HG03060 (cell line): ENCODE results near the gene DHRS7C.

Experiments
- ATAC-seq: cut with Tn5 transposase; IDR thresholded peaks from one replicate; pipeline ENCODE4 v1.9.1; 2021; ENCODE audit warnings: low read depth, moderate number of reproducible peaks; ENCODE audit not compliant: unreplicated experiment

The DHRS7C gene

DNA sequence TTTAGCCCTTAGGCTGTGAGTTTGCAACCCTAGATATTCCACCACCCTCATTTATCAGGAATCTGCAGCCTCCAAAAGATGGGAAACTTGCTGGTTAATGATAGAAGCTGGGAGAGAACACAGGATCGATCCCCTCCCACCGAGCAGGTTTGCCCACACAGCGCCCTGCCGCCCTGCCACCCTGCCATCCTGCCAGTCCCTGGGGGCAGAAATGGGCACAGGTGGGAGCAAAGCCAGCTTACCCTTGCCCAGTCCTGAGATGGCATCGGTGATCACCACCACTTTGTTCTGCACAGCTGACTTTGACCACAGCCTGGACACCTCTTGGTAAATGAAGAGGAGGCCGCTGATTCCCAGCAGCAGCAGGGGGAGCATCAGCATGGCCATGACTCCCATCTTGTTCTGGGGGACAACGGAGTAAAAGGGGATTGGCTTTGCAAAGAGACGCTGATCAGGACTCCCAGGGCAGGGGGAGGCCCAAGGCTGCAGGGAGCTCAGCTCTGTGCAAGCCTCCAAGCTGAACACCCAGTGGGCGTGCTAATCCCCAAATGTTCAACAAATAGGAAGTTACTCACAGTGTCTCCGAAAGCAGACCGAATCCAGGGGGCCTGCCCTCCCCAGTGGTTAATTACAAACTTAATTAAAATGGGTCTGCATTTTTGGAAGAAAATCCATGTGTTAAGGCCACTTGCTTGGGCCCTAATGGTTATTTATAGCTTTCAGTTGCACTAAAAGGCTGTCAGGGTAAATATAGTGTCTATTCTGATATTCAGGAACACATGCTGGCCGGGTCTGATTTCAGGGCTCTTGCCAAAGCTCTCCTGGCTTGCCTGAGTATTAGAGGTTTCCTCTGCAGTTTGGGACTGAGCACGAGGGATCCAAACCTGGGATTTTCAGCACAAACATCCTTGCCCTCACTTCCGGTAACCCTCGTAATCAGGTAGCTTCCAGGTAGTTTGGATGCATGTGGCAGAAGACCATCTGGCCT lies at the start of gene DHRS7C:
TSS of gene DHRS7C (minus strand) at position 704 of the 988 bp plus-strand sequence. CDS start at position 396, 308 bp downstream.
- ATAC-seq: no peak

DNA sequence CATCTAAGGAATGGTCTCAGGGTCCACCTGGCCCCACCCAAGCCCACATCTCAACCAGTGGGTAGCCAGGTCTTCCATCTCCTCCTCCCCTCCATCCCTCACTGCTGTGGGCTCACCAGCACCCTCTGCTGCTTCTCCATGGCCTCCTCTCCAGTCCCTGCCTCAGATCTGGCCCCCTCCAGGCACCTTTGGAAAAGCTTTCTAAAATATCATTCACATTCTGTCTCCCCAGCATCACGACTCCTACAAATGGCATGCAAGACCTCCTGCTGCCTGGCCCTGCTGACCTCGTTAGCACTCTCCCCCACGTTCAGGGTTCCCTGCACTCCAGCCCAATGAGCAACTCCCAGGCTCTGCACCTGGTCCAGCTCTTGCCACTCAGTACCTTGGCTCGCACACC lies 48.0 kb upstream of the DHRS7C start:
- no peak for ATAC-seq

DNA sequence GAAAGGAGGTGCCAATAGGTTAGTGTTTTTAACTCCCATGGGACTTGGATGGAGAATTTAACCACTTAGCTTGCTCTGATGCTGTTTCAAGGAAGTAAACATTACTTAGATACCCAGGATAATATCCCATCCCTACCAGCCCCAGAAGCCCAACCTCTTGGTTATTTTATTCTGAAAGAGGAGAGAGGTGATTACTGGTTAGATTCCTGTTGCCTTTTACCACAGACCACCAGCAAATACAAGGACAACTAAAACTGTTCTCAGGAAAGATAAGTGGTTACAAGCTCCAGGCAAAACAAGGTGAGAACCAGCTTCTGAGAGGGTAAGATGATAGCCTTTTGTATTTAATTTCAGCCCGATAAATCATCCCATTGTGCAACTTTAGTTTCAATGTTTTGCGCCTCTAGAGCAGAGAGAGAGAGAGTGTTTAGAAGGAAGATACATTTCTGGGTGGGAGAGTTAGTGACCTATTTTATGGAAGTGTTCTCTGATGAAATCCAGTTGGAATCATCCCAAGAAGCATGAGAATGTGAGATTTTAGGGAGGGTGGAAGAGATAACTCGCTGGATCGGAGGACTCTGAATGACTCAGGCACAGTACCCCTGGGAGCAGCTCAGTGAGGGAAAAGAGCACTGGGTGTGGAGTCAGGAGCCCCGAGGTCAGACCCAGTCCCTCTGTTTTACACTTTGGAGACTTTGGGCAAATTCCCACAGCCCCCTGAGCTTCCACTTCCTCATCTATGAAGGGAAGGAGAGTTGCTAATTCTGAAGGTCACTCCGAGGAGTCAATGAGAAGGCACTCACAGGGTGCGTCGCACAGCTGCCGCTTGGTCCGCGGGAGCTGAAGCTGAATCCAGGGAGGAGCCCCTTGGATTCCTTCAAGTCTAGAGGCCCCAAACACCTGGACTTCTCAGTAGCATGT lies 46.4 kb upstream of the DHRS7C start:
- no peak for ATAC-seq

DNA sequence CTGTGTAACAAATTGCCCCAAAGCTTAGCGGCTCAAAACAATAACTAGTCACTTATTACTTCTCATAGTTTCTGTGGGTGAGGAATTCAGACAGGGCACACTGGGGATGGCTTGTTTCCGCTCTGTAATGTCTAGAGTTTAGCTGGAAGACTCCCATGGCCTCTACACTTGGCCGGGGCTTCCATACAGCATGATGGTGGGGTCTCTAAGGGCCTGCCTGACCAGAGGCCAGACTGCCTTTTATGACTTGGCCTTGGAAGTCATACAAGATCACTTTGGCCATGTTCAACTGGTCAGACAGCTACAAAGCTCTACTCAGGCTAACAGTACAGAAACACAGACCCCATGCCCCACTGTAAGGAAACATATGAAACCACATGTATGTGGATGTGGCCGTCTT lies 42.5 kb upstream of the DHRS7C start:
- no peak for ATAC-seq

DNA sequence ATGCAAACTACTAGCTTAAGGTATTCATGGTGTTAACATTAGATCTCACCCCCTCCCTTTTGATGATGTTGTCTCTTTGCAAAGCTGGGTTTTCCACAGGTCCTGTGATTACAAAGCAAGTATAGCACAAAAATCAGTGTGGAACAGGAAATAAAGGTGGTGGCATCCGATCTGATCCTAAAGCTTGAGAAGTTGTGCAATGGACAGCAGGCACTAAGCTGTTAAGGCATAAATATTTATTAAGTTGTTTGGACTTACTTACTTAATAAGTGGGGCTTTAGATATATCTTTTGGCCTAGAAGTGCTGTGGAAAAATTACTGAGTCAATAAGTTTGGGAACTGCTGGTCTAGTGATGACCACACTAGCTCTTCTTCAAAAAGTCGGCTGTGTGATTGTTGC lies 39.3 kb upstream of the DHRS7C start:
- ATAC-seq: no peak

DNA sequence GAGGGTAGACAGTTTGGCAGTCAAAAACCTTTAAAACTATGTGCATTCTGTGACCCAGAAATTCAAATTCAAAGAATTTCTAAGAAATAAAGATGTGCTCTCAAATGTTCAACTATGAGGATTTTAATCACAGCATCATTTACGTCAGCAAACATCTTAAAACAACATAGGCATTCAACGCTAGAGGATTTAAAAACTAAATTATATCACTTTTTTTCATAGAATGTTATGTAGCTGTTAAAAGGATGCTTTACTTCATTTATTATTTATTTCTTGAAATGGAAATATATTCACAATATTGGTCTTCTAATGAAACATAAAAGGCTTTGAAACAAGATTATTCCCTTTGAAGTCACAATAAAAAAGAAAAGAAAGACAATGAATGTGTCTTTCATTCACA lies 38.0 kb upstream of the DHRS7C start:
- no peak for ATAC-seq

GRCh38 chr17:9828296-9829295 lies 37.2 kb upstream of the DHRS7C start:
- ATAC-seq: no peak

- no peak for ATAC-seq
Observed at GRCh38 chr17:9825641-9826150, 34.3 kb upstream of the DHRS7C start, which contains the start of gene GLP2R. Gene GLP2R (plus strand): TSS chr17:9825924. CDS start chr17:9826064, 140 bp downstream.

DNA sequence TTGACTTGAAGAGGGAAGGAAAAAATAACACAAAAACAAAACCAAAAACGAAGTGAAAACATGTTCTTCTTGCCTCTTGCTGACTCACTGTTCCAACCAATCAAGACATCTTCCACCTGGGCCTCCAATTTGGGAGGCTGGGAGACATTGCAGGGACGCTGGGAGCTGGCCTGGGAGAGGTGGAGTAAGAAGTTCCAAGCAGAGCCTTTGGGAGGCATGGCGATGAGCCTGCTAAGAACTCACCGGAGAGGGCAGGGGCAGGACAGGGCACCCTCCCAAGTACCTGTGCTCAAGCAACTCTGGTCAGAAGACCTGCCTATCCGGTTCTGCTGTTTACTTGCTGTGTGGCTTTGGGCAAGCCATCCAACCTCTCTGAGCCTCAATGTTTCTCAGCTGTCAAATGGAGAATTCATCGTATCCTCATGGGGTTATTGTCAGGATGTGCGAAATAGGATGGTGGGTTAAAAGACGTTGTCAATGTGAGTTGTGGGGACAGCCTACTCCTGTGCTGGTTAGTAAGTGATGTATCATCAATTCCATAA lies 33.5 kb upstream of the DHRS7C start:
- no peak for ATAC-seq

DNA sequence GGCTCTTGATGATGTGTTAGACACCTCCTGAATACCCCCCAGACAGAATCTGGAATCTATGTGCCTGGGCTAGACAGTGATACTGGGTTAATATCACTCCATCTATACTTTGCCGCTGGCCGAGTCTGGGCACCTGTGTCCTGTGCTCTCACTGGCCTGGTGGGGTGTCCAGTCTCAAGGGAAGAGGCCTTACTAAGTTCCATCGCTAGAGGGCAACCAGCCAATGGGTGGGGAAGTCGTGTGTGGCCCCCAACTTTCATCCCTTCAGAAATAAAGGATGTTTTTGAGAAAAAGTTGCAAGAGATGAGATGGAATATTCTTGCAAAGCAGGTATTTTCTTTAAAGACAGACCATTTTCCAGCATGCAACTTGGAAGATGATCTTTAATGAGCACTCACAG lies 32.7 kb upstream of the DHRS7C start:
- no peak for ATAC-seq

GRCh38 chr17:9821921-9822320 lies 30.5 kb upstream of the DHRS7C start, which contains the start of gene GSG1L2:
Gene GSG1L2 (minus strand): TSS chr17:9822079. CDS start chr17:9822071, 8 bp downstream.
- no peak for ATAC-seq

DNA sequence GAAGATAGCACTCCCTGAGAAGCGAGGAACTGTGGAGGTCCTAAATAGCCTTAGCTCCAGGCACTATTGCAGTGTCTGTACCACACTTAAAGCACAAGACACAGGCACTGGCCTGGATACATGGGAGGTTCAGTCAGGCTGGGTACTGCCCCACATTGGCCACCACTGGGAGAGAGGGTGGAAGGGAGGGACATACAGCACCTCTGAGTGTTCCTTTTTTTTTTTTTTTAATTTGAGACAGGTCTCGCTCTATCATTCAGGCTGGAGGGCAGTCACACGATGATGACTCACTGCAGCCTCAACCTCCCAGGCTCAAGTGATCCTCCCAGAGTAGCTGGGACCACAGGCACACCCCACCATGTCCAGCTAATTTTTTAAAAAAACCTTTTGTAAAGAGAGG lies 29.1 kb upstream of the DHRS7C start:
- ATAC-seq: no peak

GRCh38 chr17:9818760-9819159 lies 27.4 kb upstream of the DHRS7C start:
- no peak for ATAC-seq

GRCh38 chr17:9817086-9817485 lies 25.7 kb upstream of the DHRS7C start:
- no peak for ATAC-seq

GRCh38 chr17:9816472-9816871 lies 25.1 kb upstream of the DHRS7C start:
- ATAC-seq: no peak

DNA sequence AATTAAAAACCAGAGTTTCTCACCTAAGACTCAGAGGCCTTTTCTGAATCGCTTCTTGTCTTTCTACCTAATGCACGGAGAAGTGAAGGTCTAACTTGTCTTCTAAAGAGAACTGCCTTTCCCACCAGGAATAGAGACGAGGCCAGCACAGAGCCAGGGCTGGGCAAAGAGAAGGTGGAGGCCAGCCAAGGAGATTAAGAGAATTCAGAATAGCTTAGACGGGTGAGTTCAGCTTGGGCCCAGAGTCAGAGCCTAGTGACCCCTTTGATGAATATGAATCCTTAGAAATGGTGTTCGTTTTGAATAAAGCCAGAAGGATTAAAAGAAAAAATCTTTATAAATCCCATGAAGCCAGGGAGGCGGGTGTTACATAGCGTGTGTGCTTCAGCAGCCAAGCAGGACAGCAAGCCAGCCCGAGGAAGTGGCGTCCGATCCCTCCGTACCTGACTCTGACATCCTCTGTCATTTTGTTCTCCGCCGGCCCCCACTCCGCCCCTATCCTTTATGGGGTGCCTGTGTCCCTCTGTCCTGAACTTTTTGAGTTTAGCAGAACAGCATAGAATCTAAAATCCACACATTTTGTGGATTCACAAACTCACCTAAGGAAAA lies 23.0 kb upstream of the DHRS7C start:
- no peak for ATAC-seq

- no peak for ATAC-seq
Observed at GRCh38 chr17:9813166-9813565, 21.8 kb upstream of the DHRS7C start.

DNA sequence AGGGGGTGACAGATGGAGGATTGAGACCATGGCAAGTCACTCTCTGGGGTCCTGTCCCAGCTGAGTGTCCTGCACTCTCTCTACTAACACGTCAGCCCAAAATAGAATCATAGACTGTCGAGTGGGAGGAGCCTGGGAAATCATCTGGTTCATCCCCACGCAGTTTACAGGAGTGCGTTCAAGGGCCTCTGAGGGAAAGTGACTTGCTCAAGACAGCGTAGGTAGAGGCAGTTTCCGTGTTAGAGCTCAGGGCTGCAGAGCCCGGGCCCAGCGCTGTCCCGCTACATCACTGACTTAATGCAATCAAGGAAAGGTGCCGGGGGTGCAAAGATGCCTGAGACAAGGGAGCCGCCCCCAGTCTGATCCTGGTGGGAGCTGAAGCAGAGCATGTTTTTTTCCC lies 20.1 kb upstream of the DHRS7C start:
- no peak for ATAC-seq

- ATAC-seq: no peak
Observed at GRCh38 chr17:9811086-9811485, 19.7 kb upstream of the DHRS7C start.
